HEK293T (cell line): ENCODE data around the gene CEP170B.

Experiments used
- ARNT ChIP-seq: fragments of 450-650 bp; IDR thresholded peaks from 2 replicates; pipeline ENCODE4 v1.6.1; 2017; ENCODE audit warnings: mild to moderate bottlenecking
- FOXK2 ChIP-seq: fragments of 450-650 bp; IDR thresholded peaks from 2 replicates; pipeline ENCODE4 v1.6.1; 2016; ENCODE audit warnings: mild to moderate bottlenecking

GRCh38 chr14:104931304-104931770 lies 66.3 kb downstream of the CEP170B start:
- TF ChIP-seq ARNT (no peak), FOXK2 (no peak)
